GM19372 (cell line): ENCODE data around the gene PGRMC2.

ENCODE experiments used
- ATAC-seq: cut with Tn5 transposase; IDR thresholded peaks from one replicate; pipeline ENCODE4 v1.9.1; 2021; ENCODE audit warnings: mild to moderate bottlenecking, low read depth, moderate library complexity; ENCODE audit not compliant: unreplicated experiment

Gene PGRMC2

GRCh38 chr4:128299848-128300247 lies 12.2 kb upstream of the PGRMC2 start:
- ATAC-seq: no peak

- no peak for ATAC-seq
Measured at GRCh38 chr4:128298852-128299251, 11.2 kb upstream of the PGRMC2 start.

- ATAC-seq: no peak
Measured at GRCh38 chr4:128298146-128298758, 10.6 kb upstream of the PGRMC2 start.

- ATAC-seq: no peak
Measured at GRCh38 chr4:128295255-128295654, 7.6 kb upstream of the PGRMC2 start.

- no peak for ATAC-seq
Measured at GRCh38 chr4:128294464-128294863, 6.9 kb upstream of the PGRMC2 start.

GRCh38 chr4:128292349-128292748 lies 4.7 kb upstream of the PGRMC2 start:
- ATAC-seq: no peak

GRCh38 chr4:128291096-128291495 lies 3.5 kb upstream of the PGRMC2 start:
- ATAC-seq: no peak

- ATAC-seq: no peak
Measured at GRCh38 chr4:128290526-128290925, 2.9 kb upstream of the PGRMC2 start.

- ATAC-seq: no peak
Measured at GRCh38 chr4:128289523-128290158, 2.0 kb upstream of the PGRMC2 start.

- ATAC-seq: no peak
Measured at GRCh38 chr4:128288689-128289106, 1.1 kb upstream of the PGRMC2 start.

GRCh38 chr4:128287871-128288688 lies 467 bp upstream of the PGRMC2 start:
- ATAC-seq: peak; percentile 75

GRCh38 chr4:128286474-128287058 lies 1.0 kb downstream of the PGRMC2 start:
- ATAC-seq: peak; percentile 13

GRCh38 chr4:128285085-128285997 lies 2.3 kb downstream of the PGRMC2 start:
- ATAC-seq: no peak

- no peak for ATAC-seq
Measured at GRCh38 chr4:128284317-128284716, 3.3 kb downstream of the PGRMC2 start.

- ATAC-seq: no peak
Measured at GRCh38 chr4:128283071-128283470, 4.5 kb downstream of the PGRMC2 start.

GRCh38 chr4:128282516-128282915 lies 5.1 kb downstream of the PGRMC2 start:
- no peak for ATAC-seq

- no peak for ATAC-seq
Measured at GRCh38 chr4:128281354-128281753, 6.3 kb downstream of the PGRMC2 start.

GRCh38 chr4:128279624-128280225 lies 7.9 kb downstream of the PGRMC2 start:
- ATAC-seq: no peak

GRCh38 chr4:128277856-128278255 lies 9.8 kb downstream of the PGRMC2 start:
- no peak for ATAC-seq

- no peak for ATAC-seq
Measured at GRCh38 chr4:128275346-128275745, 12.3 kb downstream of the PGRMC2 start.
